Fibroblast of villous mesenchyme (primary cell): ENCODE results near the gene UBE2D2. TPM values are rescaled to one million over a fixed set of nuclear protein-coding genes. Genes with fewer than 3 reads are reported as not detected.
A peak's percentile ranks its signal among the peaks of the same experiment; 100 is the strongest.

Experiments
- DNase-seq: peaks from one replicate; pipeline ENCODE4 v3.0.0-alpha.2; 2010; ENCODE audit warnings: low read depth
- H3K4me3 ChIP-seq: 2 replicates; pipeline ENCODE4 v1.5.1; 2011; ENCODE audit warnings: low read depth, mild to moderate bottlenecking, low read length
- total RNA-seq: library from RNA; depleted of rRNA; stranded (reverse); fragments of >200 nt; gene quantifications from 2 replicates; pipeline ENCODE4 v1.2.3, GENCODE V29; 2012
- TF ChIP-seq, protein P1 (sequence below): IDR thresholded peaks from 2 replicates; pipeline ENCODE4 v1.5.1; 2012; ENCODE audit warnings: low read depth, mild to moderate bottlenecking, low read length; ENCODE audit not compliant: insufficient read depth

The UBE2D2 gene
- total RNA-seq, 1 donor = 56.6 TPM

DNA sequence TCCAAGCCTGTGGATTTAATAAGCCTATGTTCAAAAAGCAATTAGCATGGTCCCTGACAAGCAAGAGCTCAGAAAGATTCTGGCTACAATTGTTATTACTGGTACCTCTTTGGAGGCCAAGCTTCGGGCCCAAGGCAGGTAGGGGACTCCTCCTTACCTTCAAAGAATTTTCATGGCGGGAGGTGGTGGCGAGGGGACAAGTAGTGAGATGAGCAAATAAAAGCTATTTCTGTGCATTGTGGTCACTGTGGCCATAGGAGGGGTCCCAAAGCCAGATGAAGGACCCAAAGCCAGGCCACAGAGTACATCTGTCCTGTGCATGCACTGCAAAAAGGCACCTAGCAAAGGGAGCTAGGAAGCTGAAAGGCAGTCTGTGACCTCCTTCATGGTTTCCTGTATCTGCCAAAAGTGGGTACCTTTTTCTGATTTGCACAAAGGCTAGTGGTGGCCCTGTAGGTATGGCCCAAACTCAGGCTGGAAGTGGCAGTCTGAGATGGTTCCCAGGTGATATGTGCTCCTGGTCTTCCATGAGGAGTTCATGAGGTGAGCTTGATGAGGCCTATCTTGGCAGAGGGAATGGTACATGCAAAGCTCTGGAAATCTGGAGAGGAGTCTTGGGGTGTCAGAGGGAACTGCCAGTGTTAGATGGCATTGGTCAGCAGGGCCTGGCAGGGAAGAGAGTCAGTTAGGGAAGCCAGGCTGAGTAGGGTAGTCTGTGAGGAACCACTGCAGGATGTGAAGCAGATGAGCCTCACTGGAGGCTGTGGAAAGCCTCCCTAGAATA, 83.7 kb downstream of the UBE2D2 start:
- TF ChIP-seq, protein P1, sequence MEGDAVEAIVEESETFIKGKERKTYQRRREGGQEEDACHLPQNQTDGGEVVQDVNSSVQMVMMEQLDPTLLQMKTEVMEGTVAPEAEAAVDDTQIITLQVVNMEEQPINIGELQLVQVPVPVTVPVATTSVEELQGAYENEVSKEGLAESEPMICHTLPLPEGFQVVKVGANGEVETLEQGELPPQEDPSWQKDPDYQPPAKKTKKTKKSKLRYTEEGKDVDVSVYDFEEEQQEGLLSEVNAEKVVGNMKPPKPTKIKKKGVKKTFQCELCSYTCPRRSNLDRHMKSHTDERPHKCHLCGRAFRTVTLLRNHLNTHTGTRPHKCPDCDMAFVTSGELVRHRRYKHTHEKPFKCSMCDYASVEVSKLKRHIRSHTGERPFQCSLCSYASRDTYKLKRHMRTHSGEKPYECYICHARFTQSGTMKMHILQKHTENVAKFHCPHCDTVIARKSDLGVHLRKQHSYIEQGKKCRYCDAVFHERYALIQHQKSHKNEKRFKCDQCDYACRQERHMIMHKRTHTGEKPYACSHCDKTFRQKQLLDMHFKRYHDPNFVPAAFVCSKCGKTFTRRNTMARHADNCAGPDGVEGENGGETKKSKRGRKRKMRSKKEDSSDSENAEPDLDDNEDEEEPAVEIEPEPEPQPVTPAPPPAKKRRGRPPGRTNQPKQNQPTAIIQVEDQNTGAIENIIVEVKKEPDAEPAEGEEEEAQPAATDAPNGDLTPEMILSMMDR = no peak
- no peak for DNase-seq
- no peak overlapping the region for H3K4me3 ChIP-seq

DNA sequence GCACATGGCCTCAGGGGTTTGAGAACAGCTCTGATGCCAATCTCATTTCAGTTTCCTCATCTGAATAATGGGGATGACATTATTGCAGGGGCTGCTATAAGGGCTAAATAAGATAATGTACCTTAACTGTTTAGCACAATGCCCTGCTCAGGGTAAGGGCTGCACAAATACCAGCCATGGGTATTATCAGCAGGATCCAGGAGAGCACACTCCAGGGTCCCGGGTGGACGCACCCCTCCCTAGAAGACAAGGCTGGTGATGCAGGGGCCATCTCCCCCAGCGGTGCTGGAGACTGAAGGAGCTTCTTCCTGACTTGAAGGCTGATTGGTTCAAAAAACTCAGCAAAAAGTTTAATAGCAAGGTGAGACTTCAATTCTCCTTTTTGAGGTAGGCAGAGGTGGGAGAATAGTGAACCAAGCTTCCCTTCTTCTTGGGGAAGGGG, 84.3 kb downstream of the UBE2D2 start:
- TF ChIP-seq, protein P1 = no peak
- no peak overlapping the region for H3K4me3 ChIP-seq
- DNase-seq = no peak

DNA sequence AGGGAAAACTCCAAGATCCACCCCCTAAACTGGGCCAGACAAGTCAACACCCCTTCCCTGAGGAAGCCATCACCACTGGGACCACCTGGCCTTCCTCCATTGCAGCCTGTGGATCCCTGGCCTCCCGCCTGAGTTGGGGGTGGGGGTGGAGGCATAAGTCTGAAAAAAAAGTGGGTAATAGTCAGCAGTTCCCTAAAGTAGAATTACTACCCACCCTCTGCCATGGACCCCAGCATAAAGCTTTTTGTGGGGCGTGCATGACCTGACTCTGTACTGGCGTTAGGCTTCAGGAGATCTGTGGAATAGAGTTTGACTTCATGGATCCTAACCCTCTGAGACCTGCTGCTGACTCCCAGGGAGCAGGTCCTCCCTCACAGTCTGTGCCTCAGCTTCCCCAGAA, 85.0 kb downstream of the UBE2D2 start:
- TF ChIP-seq, protein P1 = no peak
- H3K4me3 ChIP-seq = no peak overlapping the region

DNA sequence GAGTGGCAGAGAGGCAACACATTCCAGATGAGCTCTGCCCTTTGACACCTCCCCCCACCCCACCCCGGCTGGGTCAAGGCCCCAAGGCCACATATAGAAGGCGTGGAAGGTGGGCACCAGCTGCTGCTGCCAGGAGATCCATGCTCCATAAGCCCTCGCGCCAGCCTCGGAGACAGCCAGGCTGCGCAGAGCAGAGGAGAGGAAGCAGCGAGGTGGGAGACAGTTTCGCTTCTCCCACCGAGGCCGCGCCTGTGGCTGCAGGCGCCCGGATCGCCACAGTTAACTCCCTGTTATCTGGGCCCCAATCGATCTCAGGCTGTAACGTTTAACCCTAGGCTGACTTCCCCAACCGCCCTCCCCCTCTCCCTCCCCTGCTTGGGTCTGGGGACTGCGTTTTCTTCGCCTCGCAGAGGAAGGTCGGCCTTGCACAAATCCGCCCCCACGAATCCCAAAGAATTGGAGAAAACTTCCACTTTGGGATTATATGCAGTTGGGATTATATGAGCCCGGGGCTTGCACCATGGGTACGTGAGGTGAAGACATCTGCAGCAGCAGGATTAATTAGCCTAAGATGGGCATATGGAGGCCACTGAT, 85.9 kb downstream of the UBE2D2 start:
- no peak for DNase-seq
- H3K4me3 ChIP-seq = no peak overlapping the region
- TF ChIP-seq, protein P1 = no peak

More for the DNA sequence above, 85.0 kb downstream of the UBE2D2 start:
- no peak for DNase-seq

DNA sequence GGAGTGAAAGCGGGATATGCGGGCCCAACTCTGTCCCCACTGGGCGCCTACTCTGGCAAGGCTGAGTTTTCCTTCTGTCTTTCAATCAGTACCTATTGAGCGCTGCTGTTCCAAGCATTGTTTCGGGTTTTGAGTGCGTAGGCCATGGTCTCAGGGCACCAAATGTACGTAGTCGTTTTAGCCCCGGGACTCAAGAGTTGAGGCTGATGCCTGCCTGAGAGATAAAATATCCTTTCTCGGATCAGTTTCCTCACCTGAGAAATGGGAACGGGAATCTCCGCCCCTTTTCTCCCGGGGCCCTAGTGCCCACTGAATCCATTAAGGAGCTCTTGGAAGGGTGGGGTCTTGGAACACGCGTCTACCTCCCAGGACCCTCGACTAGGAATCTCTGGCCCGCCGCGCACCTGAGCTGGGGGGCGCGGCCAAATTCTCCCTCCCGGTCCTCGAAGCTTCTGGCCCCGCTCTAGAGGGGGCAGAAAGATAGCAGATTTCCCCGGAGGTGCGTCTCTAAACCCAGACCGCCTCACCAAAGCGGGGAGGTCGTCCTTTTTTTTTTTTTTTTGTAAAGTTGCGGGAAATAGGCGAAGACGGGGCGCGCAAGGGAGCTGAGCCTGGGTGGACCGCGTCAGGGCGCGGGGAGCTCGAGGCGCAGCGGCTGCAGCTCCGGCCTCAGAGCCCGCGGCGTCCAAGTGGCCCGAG, 86.5 kb downstream of the UBE2D2 start:
- TF ChIP-seq, protein P1 = no peak
- DNase-seq = no peak
- peak overlapping the region; percentile 49 for H3K4me3 ChIP-seq

DNA sequence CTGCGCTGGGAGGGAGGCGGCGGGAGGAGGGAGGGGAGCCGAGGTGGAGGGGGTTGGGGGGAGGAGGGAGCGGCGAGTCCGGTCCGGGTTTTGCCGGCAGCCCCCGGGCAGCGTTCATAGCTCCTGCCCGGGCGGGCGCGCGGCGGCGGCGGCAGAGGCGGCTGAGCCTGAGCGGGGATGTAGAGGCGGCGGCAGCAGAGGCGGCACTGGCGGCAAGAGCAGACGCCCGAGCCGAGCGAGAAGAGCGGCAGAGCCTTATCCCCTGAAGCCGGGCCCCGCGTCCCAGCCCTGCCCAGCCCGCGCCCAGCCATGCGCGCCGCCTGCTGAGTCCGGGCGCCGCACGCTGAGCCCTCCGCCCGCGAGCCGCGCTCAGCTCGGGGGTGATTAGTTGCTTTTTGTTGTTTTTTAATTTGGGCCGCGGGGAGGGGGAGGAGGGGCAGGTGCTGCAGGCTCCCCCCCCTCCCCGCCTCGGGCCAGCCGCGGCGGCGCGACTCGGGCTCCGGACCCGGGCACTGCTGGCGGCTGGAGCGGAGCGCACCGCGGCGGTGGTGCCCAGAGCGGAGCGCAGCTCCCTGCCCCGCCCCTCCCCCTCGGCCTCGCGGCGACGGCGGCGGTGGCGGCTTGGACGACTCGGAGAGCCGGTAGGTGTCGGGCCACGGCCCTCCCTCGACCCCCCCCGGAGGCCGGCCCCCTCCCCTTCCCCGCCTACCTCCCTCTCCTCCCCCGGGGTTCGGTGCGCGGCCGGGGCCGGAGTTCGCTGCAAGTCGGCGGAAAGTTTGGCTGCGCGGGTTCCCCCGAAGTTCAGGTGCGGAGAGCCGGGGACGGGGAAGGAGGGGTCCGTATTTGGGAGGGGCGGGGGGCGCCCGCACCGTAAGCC, 87.3 kb downstream of the UBE2D2 start, which contains the start of gene CXXC5:
TSS of gene CXXC5 (plus strand) at position 145 of the 877 bp plus-strand sequence. CDS start 32,175 bp downstream, outside the sequence.
- TF ChIP-seq, protein P1 = no peak
- DNase-seq = peak; percentile 92
- peak within 1 kb of the TSS; percentile 78 for H3K4me3 ChIP-seq
